ENCODE data around the gene HMG20A. TPM values are rescaled to one million over a fixed set of nuclear protein-coding genes. Genes with fewer than 3 reads are reported as not detected.

HMG20A gene
- total RNA-seq, 2 experiments from 2014 or later = 47.4 to 58.7 TPM

DNA sequence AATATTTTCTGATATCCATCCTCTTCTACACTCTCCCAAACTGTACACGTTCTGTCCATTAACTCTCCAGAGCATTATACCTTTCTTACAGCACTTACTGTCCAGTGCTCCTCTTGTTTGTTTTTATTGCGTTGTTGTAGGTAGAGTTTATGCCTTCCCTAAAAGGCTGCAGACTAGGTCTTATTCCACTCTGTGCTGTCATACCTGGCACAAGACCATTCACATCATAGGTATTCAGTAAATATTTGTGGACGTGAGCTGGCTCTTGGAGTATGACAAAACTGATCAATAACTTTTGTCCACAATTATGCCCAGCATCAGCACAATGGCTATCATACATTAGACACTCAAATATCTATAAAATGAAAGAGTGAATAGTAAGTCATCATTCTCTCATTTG is 4.4 kb downstream of the HMG20A start:
- H3K36me3 Mint-ChIP-seq (ENCODE audit: low read depth) = peaks cover 9% of the 10 kb centered on the region
- no peak for DNase-seq
- H3K9me3 Mint-ChIP-seq = no peaks in the 10 kb centered on the region
- POLR2A ChIA-PET = no interaction called here
- H3K27ac Mint-ChIP-seq = no peak overlapping the region
- CTCF ChIA-PET = no interaction called here
- no peaks in the 10 kb centered on the region for H3K27me3 Mint-ChIP-seq
- H3K4me1 Mint-ChIP-seq = peaks cover 55% of the 10 kb centered on the region
- H3K4me3 Mint-ChIP-seq = no peak overlapping the region

GRCh38 chr15:77426377-77426776 is 5.7 kb downstream of the HMG20A start:
- DNase-seq = no peak
- no peak overlapping the region for H3K4me3 Mint-ChIP-seq
- ChIA-PET POLR2A (no interaction called here), CTCF (interaction anchor here (1.4 kb wide), 1 partner anchor 16 kb away, joined by 4 read pairs; no protein-coding TSS in a partner anchor)
- no peaks in the 10 kb centered on the region for H3K27me3 Mint-ChIP-seq
- H3K27ac Mint-ChIP-seq = no peak overlapping the region
- peaks cover 60% of the 10 kb centered on the region for H3K4me1 Mint-ChIP-seq
- H3K36me3 Mint-ChIP-seq (ENCODE audit: low read depth) = peaks cover 14% of the 10 kb centered on the region
- H3K9me3 Mint-ChIP-seq = no peaks in the 10 kb centered on the region

DNA sequence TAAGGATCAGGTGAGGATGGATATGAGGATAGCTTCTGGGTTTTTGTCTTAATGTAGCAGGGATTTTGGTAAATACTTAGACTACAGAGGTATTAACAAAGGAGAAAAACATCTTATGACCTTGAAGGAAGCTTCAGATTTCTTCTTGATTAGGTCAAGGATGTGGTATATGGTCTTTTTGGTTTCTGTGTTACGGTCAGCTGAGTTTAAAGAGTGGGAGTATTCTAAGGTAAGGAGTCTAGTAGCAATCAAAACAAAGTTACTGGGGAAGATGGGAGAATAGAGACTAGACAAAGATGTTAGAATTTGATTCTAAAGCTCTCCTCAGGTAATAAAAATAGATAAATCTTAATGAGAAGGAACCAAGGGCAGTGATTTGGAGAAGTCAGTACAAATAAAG is 6.2 kb downstream of the HMG20A start:
- Mint-ChIP-seq H3K27me3 (no peaks in the 10 kb centered on the region), H3K9me3 (no peaks in the 10 kb centered on the region), H3K36me3 (ENCODE audit: low read depth) (peaks cover 14% of the 10 kb centered on the region), H3K27ac (no peak overlapping the region), H3K4me3 (peak overlapping the region; percentile 3), H3K4me1 (peaks cover 55% of the 10 kb centered on the region)
- ChIA-PET CTCF (interaction anchor here (1.4 kb wide), 1 partner anchor 17 kb away, joined by 4 read pairs; no protein-coding TSS in a partner anchor), POLR2A (no interaction called here)
- no peak for DNase-seq

- CTCF ChIA-PET = interaction anchor here (0.7 to 1.2 kb wide), 4 partner anchors 9 to 1335 kb away, joined by 3 to 4 read pairs (median 3); partner anchors contain the start of gene HMG20A
- no peak for DNase-seq
- H3K4me1 Mint-ChIP-seq = peaks cover 35% of the 10 kb centered on the region
Measured at GRCh38 chr15:77430213-77430612, 9.5 kb downstream of the HMG20A start.

GRCh38 chr15:77430652-77431051 is 10.0 kb downstream of the HMG20A start:
- POLR2A ChIA-PET = no interaction called here
- Mint-ChIP-seq H3K27ac (no peak overlapping the region), H3K27me3 (no peaks in the 10 kb centered on the region), H3K36me3 (ENCODE audit: low read depth) (peaks cover 10% of the 10 kb centered on the region), H3K9me3 (no peaks in the 10 kb centered on the region), H3K4me3 (no peak overlapping the region), H3K4me1 (peaks cover 34% of the 10 kb centered on the region)
- no peak for DNase-seq
- CTCF ChIA-PET = interaction anchor here (0.8 to 1.2 kb wide), 2 partner anchors 10 to 17 kb away, joined by 3 to 4 read pairs; partner anchors contain the start of gene HMG20A

More at GRCh38 chr15:77430213-77430612, 9.5 kb downstream of the HMG20A start:
- Mint-ChIP-seq H3K4me3 (no peak overlapping the region), H3K9me3 (no peaks in the 10 kb centered on the region), H3K36me3 (ENCODE audit: low read depth) (peaks cover 10% of the 10 kb centered on the region), H3K27ac (no peak overlapping the region), H3K27me3 (no peaks in the 10 kb centered on the region)
- POLR2A ChIA-PET = no interaction called here

DNA sequence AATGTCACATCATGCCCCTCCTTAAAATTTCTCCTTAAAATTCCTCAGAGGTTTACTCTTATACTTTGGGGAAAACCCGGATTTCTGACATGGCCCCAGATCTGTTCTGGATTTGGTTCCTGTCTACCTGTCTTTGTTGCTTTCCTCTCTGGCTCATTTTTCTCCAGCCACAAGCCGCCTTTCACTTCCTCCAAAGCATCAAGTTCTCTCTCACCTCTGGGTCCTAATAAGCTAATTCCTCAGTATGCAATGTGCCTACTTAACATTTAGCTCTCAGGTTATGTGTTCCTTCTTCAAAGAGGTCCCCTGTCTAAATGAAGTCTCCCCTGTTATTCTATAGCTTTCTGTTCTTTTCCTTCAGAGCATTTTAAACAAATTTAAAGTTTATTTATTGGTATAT is 16.1 kb downstream of the HMG20A start:
- CTCF ChIA-PET = no interaction called here

DNA sequence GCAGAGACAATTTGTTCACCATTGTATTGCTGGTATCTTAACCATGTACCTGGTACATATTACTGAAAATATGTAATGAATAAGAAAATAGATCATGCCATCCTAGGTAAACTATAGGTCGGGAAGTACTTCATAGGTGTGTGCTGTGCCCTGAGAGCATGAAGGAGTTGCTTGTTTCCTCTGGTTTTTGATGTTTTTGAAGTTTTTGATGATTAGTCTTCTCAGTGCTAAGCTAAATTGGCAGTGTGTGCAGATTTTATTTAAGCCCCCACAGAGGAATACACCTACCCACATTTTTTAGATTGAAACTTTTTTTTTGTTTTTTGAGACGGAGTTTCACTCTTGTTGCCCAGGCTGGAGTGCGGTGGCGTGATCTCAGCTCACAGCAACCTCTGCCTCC is 16.6 kb downstream of the HMG20A start:
- Mint-ChIP-seq H3K4me3 (no peak overlapping the region), H3K27ac (no peak overlapping the region), H3K4me1 (peaks cover 12% of the 10 kb centered on the region), H3K36me3 (ENCODE audit: low read depth) (peaks cover 5% of the 10 kb centered on the region), H3K27me3 (no peaks in the 10 kb centered on the region), H3K9me3 (no peaks in the 10 kb centered on the region)
- no peak for DNase-seq
- CTCF ChIA-PET = interaction anchor here (1.2 kb wide), 1 partner anchor 16 kb away, joined by 3 read pairs; no protein-coding TSS in a partner anchor
- POLR2A ChIA-PET = no interaction called here

More for the DNA sequence above, 16.1 kb downstream of the HMG20A start:
- peaks cover 10% of the 10 kb centered on the region for H3K4me1 Mint-ChIP-seq
- DNase-seq = no peak
- H3K27me3 Mint-ChIP-seq = no peaks in the 10 kb centered on the region
- POLR2A ChIA-PET = no interaction called here
- H3K9me3 Mint-ChIP-seq = no peaks in the 10 kb centered on the region
- peaks cover 5% of the 10 kb centered on the region for H3K36me3 Mint-ChIP-seq (ENCODE audit: low read depth)
- H3K4me3 Mint-ChIP-seq = no peak overlapping the region
- no peak overlapping the region for H3K27ac Mint-ChIP-seq

- H3K9me3 Mint-ChIP-seq = no peaks in the 10 kb centered on the region
- DNase-seq = no peak
- peaks cover 4% of the 10 kb centered on the region for H3K36me3 Mint-ChIP-seq (ENCODE audit: low read depth)
- no peak overlapping the region for H3K27ac Mint-ChIP-seq
- no peaks in the 10 kb centered on the region for H3K27me3 Mint-ChIP-seq
- no peak overlapping the region for H3K4me3 Mint-ChIP-seq
- POLR2A ChIA-PET = no interaction called here
- CTCF ChIA-PET = interaction anchor here (2.2 kb wide), 1 partner anchor 19 kb away, joined by 5 read pairs; the partner anchor contains the start of gene HMG20A
- peaks cover 15% of the 10 kb centered on the region for H3K4me1 Mint-ChIP-seq
Measured at GRCh38 chr15:77440378-77440999, 19.8 kb downstream of the HMG20A start.

GRCh38 chr15:77446840-77447390 is 26.2 kb downstream of the HMG20A start:
- DNase-seq = no peak
- CTCF ChIA-PET = interaction anchor here (1.1 kb wide), 1 partner anchor 17 kb away, joined by 3 read pairs; no protein-coding TSS in a partner anchor
- Mint-ChIP-seq H3K27me3 (no peaks in the 10 kb centered on the region), H3K27ac (no peak overlapping the region), H3K36me3 (ENCODE audit: low read depth) (peaks cover 5% of the 10 kb centered on the region), H3K4me3 (no peak overlapping the region), H3K4me1 (peaks cover 8% of the 10 kb centered on the region), H3K9me3 (no peaks in the 10 kb centered on the region)
- POLR2A ChIA-PET = no interaction called here

DNA sequence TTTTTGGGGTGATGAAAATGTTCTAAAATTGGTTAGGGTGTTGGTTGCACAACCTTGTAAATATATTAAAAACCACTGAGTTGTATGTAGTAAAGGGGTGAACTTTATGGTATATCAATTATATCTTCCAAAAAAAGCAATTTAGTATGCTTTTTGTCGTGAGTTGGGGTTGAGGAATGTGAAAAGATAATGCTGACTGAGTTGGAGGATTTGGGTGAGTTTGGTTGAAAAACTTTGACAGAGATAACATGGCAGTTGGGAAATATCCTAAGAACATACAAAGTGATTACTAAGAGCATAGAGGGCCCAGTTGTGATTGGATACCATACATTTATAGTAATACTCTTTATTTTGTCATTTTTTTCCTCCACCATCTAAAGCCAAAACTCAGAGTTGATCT is 33.6 kb downstream of the HMG20A start:
- H3K27ac Mint-ChIP-seq = no peak overlapping the region
- H3K36me3 Mint-ChIP-seq (ENCODE audit: low read depth) = peaks cover 3% of the 10 kb centered on the region
- no peak for DNase-seq
- no peak overlapping the region for H3K4me3 Mint-ChIP-seq
- H3K9me3 Mint-ChIP-seq = no peaks in the 10 kb centered on the region
- H3K4me1 Mint-ChIP-seq = peaks cover 21% of the 10 kb centered on the region
- H3K27me3 Mint-ChIP-seq = no peaks in the 10 kb centered on the region
- ChIA-PET CTCF (interaction anchor here (0.6 kb wide), 2 partner anchors 30 to 479 kb away, joined by 3 to 4 read pairs; no protein-coding TSS in a partner anchor), POLR2A (no interaction called here)

- POLR2A ChIA-PET = no interaction called here
- H3K27me3 Mint-ChIP-seq = no peaks in the 10 kb centered on the region
- peaks cover 8% of the 10 kb centered on the region for H3K36me3 Mint-ChIP-seq (ENCODE audit: low read depth)
- H3K9me3 Mint-ChIP-seq = no peaks in the 10 kb centered on the region
- DNase-seq = no peak
- no peak overlapping the region for H3K27ac Mint-ChIP-seq
- H3K4me1 Mint-ChIP-seq = peaks cover 21% of the 10 kb centered on the region
- H3K4me3 Mint-ChIP-seq = no peak overlapping the region
- CTCF ChIA-PET = no interaction called here
Measured at GRCh38 chr15:77454951-77455350, 34.3 kb downstream of the HMG20A start.

DNA sequence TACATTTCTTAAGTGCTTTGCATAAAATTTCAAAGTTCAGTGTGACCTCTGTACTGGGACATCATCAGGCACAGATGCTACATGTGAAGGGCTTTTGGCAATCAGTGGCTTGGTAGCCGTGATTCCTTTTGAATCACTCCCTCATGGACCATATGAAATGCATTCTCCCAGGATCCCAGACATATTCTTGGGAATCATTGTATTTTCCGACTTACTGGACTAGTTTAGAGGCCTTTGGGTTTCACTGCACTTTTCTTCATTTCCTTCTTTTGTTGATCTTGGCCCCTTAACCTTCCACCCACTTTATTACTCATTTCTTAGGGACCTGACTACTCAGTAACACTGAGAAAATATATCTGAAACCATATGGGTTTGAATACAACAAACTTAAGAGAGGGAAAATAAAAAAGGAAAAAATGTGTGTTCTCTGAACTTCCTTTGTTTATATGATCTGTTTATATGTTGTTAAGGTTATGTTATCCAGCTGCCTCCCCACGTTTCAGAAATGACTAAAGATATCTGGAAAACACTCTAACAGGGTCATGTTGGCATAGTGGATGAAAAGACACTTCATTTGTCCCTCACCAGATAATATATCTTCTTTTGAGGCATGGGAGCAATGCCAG is 35.1 kb downstream of the HMG20A start:
- Mint-ChIP-seq H3K4me3 (no peak overlapping the region), H3K27ac (no peak overlapping the region), H3K9me3 (no peaks in the 10 kb centered on the region), H3K36me3 (ENCODE audit: low read depth) (peaks cover 13% of the 10 kb centered on the region), H3K4me1 (peaks cover 21% of the 10 kb centered on the region), H3K27me3 (no peaks in the 10 kb centered on the region)
- ChIA-PET CTCF (no interaction called here), POLR2A (no interaction called here)
- no peak for DNase-seq

- ChIA-PET CTCF (no interaction called here), POLR2A (no interaction called here)
- DNase-seq = no peak
- no peaks in the 10 kb centered on the region for H3K27me3 Mint-ChIP-seq
- H3K9me3 Mint-ChIP-seq = no peaks in the 10 kb centered on the region
- peaks cover 21% of the 10 kb centered on the region for H3K4me1 Mint-ChIP-seq
- H3K27ac Mint-ChIP-seq = no peak overlapping the region
- peaks cover 21% of the 10 kb centered on the region for H3K36me3 Mint-ChIP-seq (ENCODE audit: low read depth)
- no peak overlapping the region for H3K4me3 Mint-ChIP-seq
Measured at GRCh38 chr15:77456746-77457145, 36.1 kb downstream of the HMG20A start.
